Epithelial cell of esophagus (primary cell): ENCODE data around the gene DDX25.

ENCODE experiments used
- DNase-seq: peaks from one replicate; pipeline ENCODE4 v3.0.0; 2010; ENCODE audit warnings: low read depth
- H3K4me3 ChIP-seq: 2 replicates; pipeline ENCODE4 v1.5.1; 2011; ENCODE audit warnings: mild to moderate bottlenecking, low read length, control low read depth
- TF ChIP-seq, protein P1 (sequence below): IDR thresholded peaks from 2 replicates; pipeline ENCODE4 v1.5.1; 2011; ENCODE audit warnings: low read depth, mild to moderate bottlenecking, low read length, control low read depth, inconsistent platforms; ENCODE audit not compliant: insufficient read depth; ENCODE audit errors: missing control alignments

Gene DDX25

DNA sequence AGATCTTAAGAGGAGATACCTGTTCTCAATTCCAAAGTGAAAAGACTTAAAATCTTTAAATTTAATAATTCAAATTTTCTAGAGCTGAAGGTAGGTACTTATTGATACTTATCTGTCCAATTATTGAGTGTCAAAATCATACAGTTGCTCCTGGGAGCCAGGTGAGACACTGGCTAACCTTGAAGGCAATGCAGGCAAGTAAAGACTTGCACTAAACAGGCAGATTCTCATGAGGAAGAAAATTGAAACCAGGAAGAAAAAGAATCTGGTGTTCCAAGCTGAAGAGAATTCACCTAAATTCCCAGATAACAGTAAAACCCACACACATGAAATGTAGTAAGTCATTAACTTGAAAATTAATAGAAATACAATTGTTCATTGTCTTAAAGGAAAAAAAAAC, 71.8 kb downstream of the DDX25 start:
- DNase-seq: peak; percentile 74
- no peak overlapping the region for H3K4me3 ChIP-seq
- TF ChIP-seq, protein P1, sequence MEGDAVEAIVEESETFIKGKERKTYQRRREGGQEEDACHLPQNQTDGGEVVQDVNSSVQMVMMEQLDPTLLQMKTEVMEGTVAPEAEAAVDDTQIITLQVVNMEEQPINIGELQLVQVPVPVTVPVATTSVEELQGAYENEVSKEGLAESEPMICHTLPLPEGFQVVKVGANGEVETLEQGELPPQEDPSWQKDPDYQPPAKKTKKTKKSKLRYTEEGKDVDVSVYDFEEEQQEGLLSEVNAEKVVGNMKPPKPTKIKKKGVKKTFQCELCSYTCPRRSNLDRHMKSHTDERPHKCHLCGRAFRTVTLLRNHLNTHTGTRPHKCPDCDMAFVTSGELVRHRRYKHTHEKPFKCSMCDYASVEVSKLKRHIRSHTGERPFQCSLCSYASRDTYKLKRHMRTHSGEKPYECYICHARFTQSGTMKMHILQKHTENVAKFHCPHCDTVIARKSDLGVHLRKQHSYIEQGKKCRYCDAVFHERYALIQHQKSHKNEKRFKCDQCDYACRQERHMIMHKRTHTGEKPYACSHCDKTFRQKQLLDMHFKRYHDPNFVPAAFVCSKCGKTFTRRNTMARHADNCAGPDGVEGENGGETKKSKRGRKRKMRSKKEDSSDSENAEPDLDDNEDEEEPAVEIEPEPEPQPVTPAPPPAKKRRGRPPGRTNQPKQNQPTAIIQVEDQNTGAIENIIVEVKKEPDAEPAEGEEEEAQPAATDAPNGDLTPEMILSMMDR: no peak

DNA sequence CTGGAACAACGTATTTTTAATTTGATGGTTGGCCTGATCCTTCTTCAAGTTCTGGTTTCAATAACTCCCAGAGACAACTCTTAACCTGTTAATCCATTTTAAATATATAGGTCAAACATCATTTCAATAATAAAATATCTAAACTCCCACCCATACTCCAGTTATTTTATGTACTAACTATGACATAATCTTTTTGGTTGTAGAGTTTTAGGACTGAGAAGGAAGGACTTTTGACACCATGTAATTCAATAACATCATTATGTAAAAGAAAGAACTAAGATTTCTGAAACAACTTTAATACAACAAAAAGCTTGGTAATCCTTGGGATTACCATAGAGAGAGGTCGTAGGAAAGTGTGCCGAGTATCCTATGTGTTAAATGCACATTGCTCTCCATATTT, 73.0 kb downstream of the DDX25 start:
- no peak for DNase-seq
- H3K4me3 ChIP-seq: no peak overlapping the region
- TF ChIP-seq, protein P1: no peak

DNA sequence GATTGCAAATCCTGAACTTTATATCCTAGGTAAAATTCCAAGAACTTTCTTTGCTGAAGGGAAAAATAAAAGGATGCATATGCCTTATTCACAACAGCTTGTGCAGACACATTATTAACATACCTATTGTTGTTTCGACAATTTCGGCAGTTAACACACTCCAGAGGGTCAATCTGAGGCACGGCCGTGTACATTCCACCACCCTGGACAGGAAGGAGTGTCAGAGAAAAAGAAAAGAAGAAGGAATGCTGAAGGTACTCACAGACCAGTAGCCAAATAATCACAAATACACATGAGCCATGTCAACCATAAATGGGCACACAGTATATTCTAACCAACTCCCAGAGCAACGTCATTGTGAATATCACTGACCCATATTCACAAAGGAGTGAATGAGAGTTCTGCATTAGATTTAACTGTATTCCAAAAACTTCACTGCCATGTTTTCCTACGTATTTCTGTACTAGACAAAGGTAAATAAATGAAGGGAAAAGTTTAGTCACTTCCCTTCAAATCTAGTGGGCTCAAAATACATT, 73.9 kb downstream of the DDX25 start:
- H3K4me3 ChIP-seq: no peak overlapping the region
- DNase-seq: no peak
- TF ChIP-seq, protein P1: no peak
